Omental fat pad (tissue), 4 donors: ENCODE results near the gene MMS22L. TPM values are rescaled to one million over a fixed set of nuclear protein-coding genes. Genes with fewer than 3 reads are reported as not detected.

ENCODE experiments used
- ATAC-seq: fragments of 150-250 bp; one replicate; pipeline ENCODE4 v1.9.1; 2016; ENCODE audit warnings: mild to moderate bottlenecking, moderate library complexity; ENCODE audit not compliant: low FRiP score
- DNase-seq: peaks from one replicate; pipeline ENCODE4 v3.0.0-alpha.2; 2019; ENCODE audit warnings: low spot score
- total RNA-seq, 4 donors: library from RNA; depleted of rRNA; stranded (reverse); fragments of >200 nt; gene quantifications; one replicate each; pipeline ENCODE4 v1.1.0, GENCODE V29; 2016
- TF ChIP-seq, protein P1 (sequence below), 3 donors: fragments of 450-650 bp; IDR thresholded peaks; one replicate each; pipeline ENCODE4 v1.5.1; 2016 to 2017; ENCODE audit warnings: antibody characterized with exemption in 3 of 3, mild to moderate bottlenecking in 3 of 3, moderate library complexity in 2 of 3

The MMS22L gene
- total RNA-seq, 4 donors from 2014 or later, result 2.0 to 9.9 (median 4.7) TPM

GRCh38 chr6:97136626-97137358 lies 146.2 kb downstream of the MMS22L start:
- ATAC-seq, result no peak

DNA sequence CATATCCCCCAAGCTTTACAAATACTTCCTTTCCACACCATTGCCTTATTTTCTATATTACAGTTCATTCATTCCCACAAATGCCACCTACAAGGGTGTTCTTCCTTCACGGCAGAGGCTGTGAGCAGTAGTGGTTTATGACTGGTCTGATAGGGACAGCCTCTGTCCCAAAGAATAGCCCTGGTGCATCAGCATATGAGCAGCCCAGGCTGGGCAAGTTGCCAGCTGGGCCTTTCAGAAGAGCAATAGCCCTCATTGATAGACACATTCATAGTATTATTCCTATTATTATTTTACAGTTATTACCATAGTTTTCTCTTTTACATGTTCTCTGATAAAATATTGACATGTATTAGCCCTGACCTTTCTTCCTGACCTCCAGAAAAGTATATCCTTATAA lies 149.9 kb downstream of the MMS22L start:
- ATAC-seq (no peak), DNase-seq (no peak)
- TF ChIP-seq, protein P1, sequence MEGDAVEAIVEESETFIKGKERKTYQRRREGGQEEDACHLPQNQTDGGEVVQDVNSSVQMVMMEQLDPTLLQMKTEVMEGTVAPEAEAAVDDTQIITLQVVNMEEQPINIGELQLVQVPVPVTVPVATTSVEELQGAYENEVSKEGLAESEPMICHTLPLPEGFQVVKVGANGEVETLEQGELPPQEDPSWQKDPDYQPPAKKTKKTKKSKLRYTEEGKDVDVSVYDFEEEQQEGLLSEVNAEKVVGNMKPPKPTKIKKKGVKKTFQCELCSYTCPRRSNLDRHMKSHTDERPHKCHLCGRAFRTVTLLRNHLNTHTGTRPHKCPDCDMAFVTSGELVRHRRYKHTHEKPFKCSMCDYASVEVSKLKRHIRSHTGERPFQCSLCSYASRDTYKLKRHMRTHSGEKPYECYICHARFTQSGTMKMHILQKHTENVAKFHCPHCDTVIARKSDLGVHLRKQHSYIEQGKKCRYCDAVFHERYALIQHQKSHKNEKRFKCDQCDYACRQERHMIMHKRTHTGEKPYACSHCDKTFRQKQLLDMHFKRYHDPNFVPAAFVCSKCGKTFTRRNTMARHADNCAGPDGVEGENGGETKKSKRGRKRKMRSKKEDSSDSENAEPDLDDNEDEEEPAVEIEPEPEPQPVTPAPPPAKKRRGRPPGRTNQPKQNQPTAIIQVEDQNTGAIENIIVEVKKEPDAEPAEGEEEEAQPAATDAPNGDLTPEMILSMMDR (IDR thresholded peaks at IDR 0.05), result no peak

More at GRCh38 chr6:97136626-97137358, 146.2 kb downstream of the MMS22L start:
- TF ChIP-seq, protein P1 (IDR thresholded peaks at IDR 0.05), result no peak
- no peak for DNase-seq

DNA sequence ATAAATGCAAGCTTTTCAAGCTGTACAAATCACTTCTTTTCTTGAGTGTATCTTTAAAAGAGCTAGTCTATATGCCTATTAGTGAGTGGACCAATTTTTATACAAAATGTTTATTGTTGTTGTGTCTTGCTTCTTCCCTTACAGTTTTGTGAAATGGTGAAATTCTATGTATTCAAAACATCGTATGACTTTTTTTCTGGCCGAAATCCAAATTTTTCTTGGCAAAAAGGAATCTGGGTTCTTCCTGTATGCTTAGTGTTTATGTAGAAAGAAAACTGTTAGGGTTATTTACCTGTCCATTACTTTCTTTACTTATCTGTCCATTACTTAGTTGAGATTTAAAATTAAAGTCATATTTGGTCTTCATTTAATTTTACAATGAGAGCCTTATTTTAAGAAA lies 153.9 kb downstream of the MMS22L start:
- TF ChIP-seq, protein P1 (IDR thresholded peaks at IDR 0.05), result no peak
- ATAC-seq, result no peak

GRCh38 chr6:97128507-97128906 lies 154.5 kb downstream of the MMS22L start:
- ATAC-seq, result no peak
- TF ChIP-seq, protein P1 (IDR thresholded peaks at IDR 0.05), result no peak
- no peak for DNase-seq

More for the DNA sequence above, 153.9 kb downstream of the MMS22L start:
- no peak for DNase-seq

DNA sequence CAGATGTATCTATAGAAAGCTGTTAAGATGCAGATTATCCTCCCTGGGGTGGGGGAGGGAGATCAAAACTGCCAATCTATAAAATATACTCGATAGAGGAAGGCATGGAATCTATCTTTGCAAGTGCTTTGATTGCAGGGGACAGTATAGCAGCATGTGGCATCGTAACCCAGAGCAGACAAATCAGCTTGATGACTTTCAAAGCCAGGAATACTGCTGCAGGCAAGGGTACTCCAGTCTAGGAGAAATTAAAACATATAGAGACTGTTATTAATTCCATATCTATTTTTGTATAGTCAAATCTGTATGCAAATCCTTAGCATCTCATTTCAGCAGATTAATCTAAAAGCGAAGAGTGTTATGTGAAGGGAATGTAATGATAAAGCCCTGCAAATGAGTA lies 159.4 kb downstream of the MMS22L start:
- TF ChIP-seq, protein P1 (IDR thresholded peaks at IDR 0.05), result no peak
- DNase-seq (no peak), ATAC-seq (no peak)

GRCh38 chr6:97123112-97123511 lies 159.9 kb downstream of the MMS22L start:
- DNase-seq, result no peak
- TF ChIP-seq, protein P1 (IDR thresholded peaks at IDR 0.05), result no peak
- ATAC-seq, result no peak

DNA sequence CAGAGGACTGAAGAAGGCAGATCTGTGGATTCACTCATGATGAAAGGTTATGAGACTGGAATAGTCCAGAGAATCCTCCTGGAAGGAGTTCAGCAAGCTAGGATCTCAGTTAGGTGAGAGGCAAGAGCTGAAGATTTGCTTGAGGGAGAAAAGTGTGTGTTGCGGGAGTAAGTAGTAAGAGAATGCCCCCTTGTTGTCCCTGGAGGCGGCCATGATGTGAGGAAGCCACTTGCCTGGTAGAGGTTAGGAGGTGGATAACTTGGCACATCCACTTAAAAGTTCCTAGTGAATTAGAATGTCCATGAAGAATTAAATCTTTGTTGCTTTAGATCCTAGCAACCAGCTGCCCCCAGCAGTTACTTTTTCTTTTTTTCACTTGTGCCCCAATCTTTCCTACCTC lies 162.5 kb downstream of the MMS22L start:
- ATAC-seq, result no peak
- DNase-seq, result no peak
- TF ChIP-seq, protein P1 (IDR thresholded peaks at IDR 0.05), result no peak
